Midbrain (tissue), 1 donor: ENCODE measurements around the gene TLX3.
A peak's percentile ranks its signal among the peaks of the same experiment; 100 is the strongest.
"Not testable (repeated sequence)": the region's sequence is repeated elsewhere in the genome, so short reads cannot be mapped to it uniquely, and the experiment has no call there.

Source experiments
- DNase-seq: peaks from one replicate; lab custom pipeline; 2025; lab: John Stamatoyannopoulos, UW

TLX3 gene

GRCh38 chr5:171323806-171324632 lies 15.0 kb downstream of the TLX3 start:
- no peak for DNase-seq

- DNase-seq, result no peak
Measured at GRCh38 chr5:171330021-171330420, 21.0 kb downstream of the TLX3 start.

DNA sequence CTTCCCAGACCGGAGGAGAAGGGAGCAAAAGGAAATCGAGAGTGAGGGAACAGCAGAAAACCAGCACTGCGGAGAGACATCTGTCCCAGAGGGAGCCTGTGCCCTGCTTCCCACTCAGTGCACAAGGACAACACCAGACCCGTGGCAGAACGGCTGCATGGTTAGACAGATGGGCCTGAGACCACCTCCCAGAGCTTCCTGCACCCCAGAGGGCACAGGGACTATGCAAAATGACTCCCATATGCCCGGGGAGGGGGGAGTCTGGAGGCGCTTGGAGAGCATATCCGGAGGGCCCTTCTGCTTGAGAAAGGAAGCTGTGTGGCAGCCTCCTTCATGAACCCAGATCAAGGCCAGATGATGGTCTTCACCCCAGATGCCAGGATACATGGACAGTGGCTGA lies 26.6 kb downstream of the TLX3 start:
- DNase-seq, result no peak

DNA sequence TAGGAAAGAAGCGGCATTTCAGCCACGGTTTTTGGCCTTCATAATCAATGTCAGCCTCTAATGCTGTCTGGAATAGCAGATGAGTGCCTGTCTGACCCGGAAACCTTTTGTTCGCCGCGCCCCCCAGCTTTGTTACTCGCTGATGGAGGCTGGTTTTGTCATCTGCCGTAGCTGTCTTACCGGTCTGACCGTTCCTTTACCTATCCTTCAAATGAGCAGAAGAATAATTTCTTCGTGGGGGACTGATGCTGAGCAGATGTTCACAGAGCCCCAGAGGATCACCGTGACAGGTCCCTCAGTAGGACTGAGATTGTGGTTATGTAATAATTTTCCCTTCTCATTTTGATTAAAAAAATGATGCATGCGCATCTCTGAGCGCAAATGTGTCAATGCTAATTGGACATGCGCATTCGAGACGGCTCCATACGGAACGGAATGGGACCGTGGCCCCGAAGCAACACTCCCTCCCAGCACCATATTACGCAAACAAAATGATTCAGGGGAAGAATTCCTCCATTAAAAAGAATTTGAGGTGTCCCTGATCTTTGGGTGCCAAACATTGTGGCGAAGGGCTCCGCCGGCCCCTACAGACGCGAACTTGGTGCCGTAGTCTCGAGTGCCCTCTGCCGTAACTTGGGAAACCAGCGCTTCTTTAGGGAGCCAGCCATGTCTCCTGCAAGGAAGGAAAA lies 27.6 kb downstream of the TLX3 start:
- DNase-seq, result peak; percentile 60

- DNase-seq, result no peak
Measured at GRCh38 chr5:171337210-171337569, 28.1 kb downstream of the TLX3 start.

DNA sequence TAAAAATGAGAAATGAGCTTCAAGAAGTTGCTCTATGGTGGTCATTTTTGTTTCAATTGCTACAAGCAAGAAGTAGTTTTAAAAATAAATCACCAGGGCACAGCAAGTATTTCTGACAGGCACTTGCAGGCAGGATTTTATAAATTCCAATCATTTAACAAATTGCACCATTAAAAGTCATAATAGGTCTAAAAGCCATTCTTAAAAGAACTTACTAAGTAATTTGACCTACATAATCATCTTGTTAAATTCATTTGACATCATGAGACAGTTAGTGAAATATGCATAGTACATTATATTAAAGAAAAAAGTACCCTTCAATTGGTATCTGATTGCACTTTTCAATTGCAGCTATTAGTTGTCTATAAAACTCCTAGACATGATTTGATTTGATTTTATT lies 31.0 kb downstream of the TLX3 start:
- DNase-seq, result no peak

DNA sequence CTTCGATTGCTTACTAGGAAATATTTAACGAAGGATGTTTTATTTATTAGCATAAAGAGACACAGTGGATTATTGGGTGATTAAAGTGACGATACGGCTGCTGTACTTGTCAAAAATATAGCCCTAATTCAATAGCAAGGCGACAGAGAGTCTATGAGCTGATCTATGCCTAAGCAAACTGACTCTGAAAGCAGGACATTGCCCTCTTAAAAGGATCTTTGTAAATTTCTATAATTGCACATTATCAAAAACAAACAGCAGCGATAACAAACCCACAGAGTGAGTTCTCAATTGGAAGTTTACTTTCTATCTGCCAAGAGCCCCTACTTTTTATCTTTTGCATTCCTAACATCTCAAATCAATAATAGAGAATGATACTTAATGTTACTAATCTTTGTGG lies 31.4 kb downstream of the TLX3 start:
- no peak for DNase-seq

DNA sequence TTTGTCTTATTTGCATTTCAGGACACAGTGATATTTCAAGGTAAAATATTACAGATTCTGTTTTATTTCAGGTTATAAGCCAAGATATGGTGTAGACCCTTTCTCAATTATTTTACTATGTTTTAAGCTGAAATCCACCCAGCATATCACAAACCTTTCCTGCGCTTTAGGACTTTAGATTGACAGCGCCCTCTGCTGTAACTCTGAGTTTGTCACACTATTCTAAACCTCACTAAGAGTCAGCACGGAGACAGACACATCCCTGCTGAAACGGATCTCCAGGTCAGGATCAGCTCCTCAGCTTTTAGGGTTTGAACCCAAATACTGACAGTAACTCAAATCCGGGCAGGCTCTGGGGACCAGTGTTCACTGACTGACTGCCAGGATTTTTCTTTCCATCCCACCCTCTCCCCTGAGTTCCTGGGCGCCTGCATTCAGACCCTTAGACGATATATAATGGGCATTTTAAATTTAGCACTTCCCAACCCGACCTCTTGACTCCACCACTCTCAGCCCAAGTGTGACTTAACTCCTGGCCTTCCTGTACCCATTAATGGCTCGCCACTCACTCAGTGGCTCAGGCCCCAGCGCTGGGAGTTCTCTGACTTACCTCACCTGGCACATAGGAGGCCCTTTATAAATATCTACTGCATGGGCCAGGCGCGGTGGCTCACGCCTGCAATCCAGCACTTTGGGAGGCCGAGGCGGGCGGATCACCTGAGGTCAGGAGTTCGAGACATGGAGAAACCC lies 33.5 kb downstream of the TLX3 start:
- DNase-seq, result peak; percentile 34

GRCh38 chr5:171344936-171345608 lies 36.0 kb downstream of the TLX3 start:
- no peak for DNase-seq

DNA sequence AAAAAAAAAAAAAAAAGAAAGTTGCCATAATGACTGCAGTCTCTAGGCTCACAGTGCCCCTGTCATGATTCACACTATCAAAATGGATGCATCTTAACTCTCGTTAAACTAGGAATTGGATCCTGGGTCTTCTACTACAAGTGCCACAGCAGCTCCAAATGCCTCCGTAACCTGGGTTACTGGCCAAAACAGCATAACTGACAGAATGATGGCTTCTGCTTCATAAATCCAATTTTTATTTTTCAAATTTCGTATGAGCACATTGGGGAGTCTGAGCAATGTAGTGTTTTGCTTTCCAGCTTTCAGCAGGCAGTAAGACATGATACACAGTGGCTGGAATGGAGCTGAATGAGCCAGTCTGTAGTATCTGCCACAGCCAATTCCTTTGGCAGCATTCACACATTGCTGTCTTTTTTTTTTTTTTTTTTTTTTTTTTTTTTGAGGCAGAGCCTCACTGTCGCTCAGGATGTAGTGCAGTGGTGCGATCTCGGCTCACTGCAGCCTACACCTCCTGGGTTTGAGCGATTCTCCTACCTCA lies 42.6 kb downstream of the TLX3 start:
- no peak for DNase-seq

GRCh38 chr5:171355302-171355724 lies 46.3 kb downstream of the TLX3 start:
- no peak for DNase-seq

- no peak for DNase-seq
Measured at GRCh38 chr5:171357843-171358242, 48.8 kb downstream of the TLX3 start.

DNA sequence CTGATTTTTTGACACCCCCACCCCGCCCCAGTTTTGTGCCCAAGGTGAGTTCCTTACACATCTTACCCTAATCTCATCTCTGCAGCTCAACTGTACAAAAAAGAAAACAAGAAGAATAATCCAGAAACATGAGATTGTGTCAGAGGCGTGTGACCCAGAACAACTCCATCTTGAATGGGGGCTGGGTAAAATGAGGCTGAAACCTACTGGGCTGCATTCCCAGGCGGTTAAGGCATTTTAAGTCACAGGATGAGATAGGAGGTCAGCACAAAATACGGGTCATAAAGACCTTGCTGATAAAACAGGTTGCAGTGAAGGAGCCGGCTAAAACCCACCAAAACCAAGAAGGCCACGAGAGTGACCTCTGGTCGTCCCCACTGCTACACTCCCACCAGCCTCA lies 52.1 kb downstream of the TLX3 start:
- DNase-seq, result not testable (repeated sequence)
